Heart right ventricle (tissue), 16 donors: ENCODE measurements around the gene ADGRG2. TPM values are rescaled to one million over a fixed set of nuclear protein-coding genes. Genes with fewer than 3 reads are reported as not detected.
"Not testable (repeated sequence)": the region's sequence is repeated elsewhere in the genome, so short reads cannot be mapped to it uniquely, and the experiment has no call there.

ENCODE experiments used
- ATAC-seq, 8 donors: fragments of 200-7000 bp; cut with Tn5 transposase; one replicate each; pipeline ENCODE4 v1.9.1; 2020; ENCODE audit warnings: mild to moderate bottlenecking in 8 of 8, moderate library complexity in 8 of 8, moderate number of reproducible peaks in 1 of 8
- DNase-seq, 2 donors: peaks; one replicate each; pipeline ENCODE4 v3.0.0-alpha.2; 2020
- H3K27ac ChIP-seq, 10 donors: fragments of 200-600 bp; sonication (generic) in 2 of 10; one replicate each; pipeline versions ENCODE4 v1.5.0 to v1.8.0; 2020 to 2022; ENCODE audit warnings: mild to moderate bottlenecking in 3 of 10
- H3K27me3 ChIP-seq, 7 donors: fragments of 200-600 bp; one replicate each; pipeline ENCODE4 v1.8.0; 2021 to 2022; ENCODE audit warnings: mild to moderate bottlenecking in 2 of 7
- H3K36me3 ChIP-seq, 9 donors: fragments of 200-600 bp; sonication (generic) in 1 of 9; one replicate each; pipeline versions ENCODE4 v1.5.0 to v1.8.0; 2020 to 2022; ENCODE audit warnings: mild to moderate bottlenecking in 2 of 9
- H3K4me1 ChIP-seq, 9 donors: fragments of 200-600 bp; sonication (generic) in 1 of 9; one replicate each; pipeline versions ENCODE4 v1.5.0 to v1.8.0; 2020 to 2022; ENCODE audit warnings: mild to moderate bottlenecking in 4 of 9
- H3K4me3 ChIP-seq, 10 donors: fragments of 200-600 bp; sonication (generic) in 2 of 10; one replicate each; pipeline versions ENCODE4 v1.5.0 to v1.8.0; 2020 to 2022; ENCODE audit warnings: mild to moderate bottlenecking in 7 of 10, moderate library complexity in 2 of 10
- H3K9me3 ChIP-seq, 11 donors: fragments of 200-600 bp in 10 of 11; sonication (generic) in 2 of 11; one replicate each; pipeline versions ENCODE4 v1.5.0 to v1.8.0; 2013 to 2022; ENCODE audit warnings: mild to moderate bottlenecking in 2 of 11, control low read depth in 1 of 11, moderate library complexity in 1 of 11
- WGBS, 2 donors: extraction: QIAGEN DNeasy Blood & Tissue Kit; methylation state at CpG; one replicate each; pipeline ENCODE4 v1.1.7; 2013; ENCODE audit warnings: inconsistent platforms in 1 of 2; 5-methylcytosine and 5-hydroxymethylcytosine counted together
- intact Hi-C, 10 donors: fragments of 100-400 bp; cut with DNase I; formaldehyde crosslinking; loops; one replicate each; pipeline versions ENCODE4 v1.11.1 to v1.14.2; 2022
- polyA plus RNA-seq, 2 donors: library from polyadenylated mRNA; stranded (reverse); fragments of 200-250 nt; gene quantifications; one replicate each; pipeline ENCODE4 v1.2.3, GENCODE V29; 2013
- total RNA-seq, 10 donors: library from RNA; stranded (reverse); fragmentation: NEBNext Ultra II Directional in 3 of 10; extraction: Animal tissue kit (Norgen Biotek cat#: 25700) in 3 of 10; gene quantifications; one replicate each; pipeline versions ENCODE4 v1.2.1 to v1.2.4, GENCODE V29; 2021 to 2023
- TF ChIP-seq, protein P1 (sequence below), 9 donors: fragments of 200-600 bp; sonication (generic) in 2 of 9; IDR thresholded peaks; one replicate each; pipeline versions ENCODE4 v1.5.0 to v1.8.0; 2021 to 2022; ENCODE audit warnings: antibody characterized with exemption in 9 of 9, mild to moderate bottlenecking in 5 of 9, moderate library complexity in 1 of 9
- donor health status: Arrhythmogenic right ventricular cardiomyopathy.
- donor health status: ischemic (EF 13 %, LVEDD 7.1; RV severe dilation, severe dysfunction).
- donor health status: healthy with polysubstance abuse.
- donor health status: DM: no; HTN: yes; CAD: no.
- donor health status: DM: no; HTN: no; CAD: no.
- donor health status: ischemic (EF 25% LVEDD 6.9; RV normal size, moderate dysfunction).
- donor health status: ischemic (EF 25% LVEDD 5.7; RV mildly dilated, moderate dysfunction).
- donor health status: healthy.
- donor health status: DM: yes; HTN: yes; CAD: no.
- donor health status: Ischemic cardiomyopathy.
- donor health status: ischemic (EF 35%, LVEDD 5.7; RV mildly dilated, moderate dysfunction).
- donor health status: nonischemic (EF 11% LVEDD 7.7; RV severe dilation, severe dysfunction).
- donor health status: DM: yes; HTN: yes; CAD: no.
- donor health status: PGD.
- donor health status: ischemic (EF 29% LVEDD 5.4; RV normal size, mild dysfunction).
- donor health status: nonischemic (EF 23%, LVEDD 6.1; RV moderate dilation, normal function).

The ADGRG2 gene
- total and polyA plus RNA-seq, 12 donors = 0.11 to 0.62 (median 0.27) TPM

DNA sequence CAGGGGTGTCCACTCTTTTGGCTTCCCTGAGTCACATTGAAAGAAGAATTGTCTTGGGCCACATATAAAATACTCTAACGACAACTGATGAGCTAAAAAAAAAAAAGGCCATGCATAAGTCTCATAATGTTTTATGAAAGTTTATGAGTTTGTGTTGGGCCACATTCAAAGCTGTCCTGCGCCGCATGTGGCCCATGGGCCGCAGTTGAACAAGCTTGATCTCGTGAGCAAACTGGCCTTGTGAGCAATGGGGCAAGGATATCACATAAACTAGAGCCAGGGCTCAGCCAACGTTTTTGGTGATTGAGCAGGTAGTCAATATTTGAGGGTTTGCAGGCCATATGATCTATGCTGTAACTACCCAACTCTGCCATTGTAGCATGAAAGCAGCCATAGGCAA, 93.7 kb downstream of the ADGRG2 start:
- Histone ChIP-seq H3K4me1 (no peaks in the 10 kb centered on the region), H3K4me3 (no peak overlapping the region), H3K36me3 (no peaks in the 10 kb centered on the region), H3K27me3 (no peaks in the 10 kb centered on the region), H3K9me3 (no peaks in the 10 kb centered on the region), H3K27ac (no peak overlapping the region)
- intact Hi-C loops = no loop called here
- 94 to 95% methylated on average over 6 of the region's 6 CpGs for WGBS, 2 donors
- no peak for DNase-seq
- no peak for ATAC-seq
- TF ChIP-seq, protein P1, sequence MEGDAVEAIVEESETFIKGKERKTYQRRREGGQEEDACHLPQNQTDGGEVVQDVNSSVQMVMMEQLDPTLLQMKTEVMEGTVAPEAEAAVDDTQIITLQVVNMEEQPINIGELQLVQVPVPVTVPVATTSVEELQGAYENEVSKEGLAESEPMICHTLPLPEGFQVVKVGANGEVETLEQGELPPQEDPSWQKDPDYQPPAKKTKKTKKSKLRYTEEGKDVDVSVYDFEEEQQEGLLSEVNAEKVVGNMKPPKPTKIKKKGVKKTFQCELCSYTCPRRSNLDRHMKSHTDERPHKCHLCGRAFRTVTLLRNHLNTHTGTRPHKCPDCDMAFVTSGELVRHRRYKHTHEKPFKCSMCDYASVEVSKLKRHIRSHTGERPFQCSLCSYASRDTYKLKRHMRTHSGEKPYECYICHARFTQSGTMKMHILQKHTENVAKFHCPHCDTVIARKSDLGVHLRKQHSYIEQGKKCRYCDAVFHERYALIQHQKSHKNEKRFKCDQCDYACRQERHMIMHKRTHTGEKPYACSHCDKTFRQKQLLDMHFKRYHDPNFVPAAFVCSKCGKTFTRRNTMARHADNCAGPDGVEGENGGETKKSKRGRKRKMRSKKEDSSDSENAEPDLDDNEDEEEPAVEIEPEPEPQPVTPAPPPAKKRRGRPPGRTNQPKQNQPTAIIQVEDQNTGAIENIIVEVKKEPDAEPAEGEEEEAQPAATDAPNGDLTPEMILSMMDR (IDR thresholded peaks at IDR 0.05) = no peak

DNA sequence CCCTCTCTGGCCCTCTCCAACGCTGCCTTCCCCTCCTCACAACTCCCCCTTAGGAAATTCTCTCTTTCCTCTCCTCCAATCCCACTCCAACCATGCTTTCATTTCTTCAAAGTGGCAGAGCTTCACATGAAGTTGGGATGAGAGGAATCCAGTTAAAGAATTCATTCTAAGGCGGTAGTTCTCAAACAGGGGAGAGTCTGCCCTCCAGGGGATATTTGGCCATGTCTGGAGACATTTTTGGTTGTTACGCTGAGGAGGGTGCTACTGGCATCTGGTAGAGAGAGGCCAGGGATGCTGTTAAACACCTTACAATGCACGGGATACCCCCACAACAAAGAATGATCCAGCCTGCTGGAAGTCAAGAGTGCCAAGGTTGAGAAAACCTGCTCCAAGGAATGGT, 97.9 kb downstream of the ADGRG2 start:
- intact Hi-C loops = no loop called here
- ATAC-seq (no peak), DNase-seq (no peak)
- Histone ChIP-seq H3K4me1 (no peaks in the 10 kb centered on the region), H3K4me3 (no peak overlapping the region), H3K27me3 (no peaks in the 10 kb centered on the region), H3K27ac (no peak overlapping the region), H3K9me3 (no peaks in the 10 kb centered on the region), H3K36me3 (no peaks in the 10 kb centered on the region)
- WGBS, 2 donors = 88 to 93% methylated on average over 4 of the region's 4 CpGs
- TF ChIP-seq, protein P1 (IDR thresholded peaks at IDR 0.05) = no peak

GRCh38 chrX:19019996-19020395, 102.3 kb downstream of the ADGRG2 start:
- DNase-seq (no peak), ATAC-seq (no peak)
- H3K4me1 ChIP-seq = no peaks in the 10 kb centered on the region
- TF ChIP-seq, protein P1 (IDR thresholded peaks at IDR 0.05) = no peak
- no peaks in the 10 kb centered on the region for H3K36me3 ChIP-seq
- no peaks in the 10 kb centered on the region for H3K9me3 ChIP-seq
- H3K27me3 ChIP-seq = no peaks in the 10 kb centered on the region
- WGBS, 2 donors = 90 to 95% methylated on average over 2 of the region's 2 CpGs
- H3K4me3 ChIP-seq = no peak overlapping the region
- H3K27ac ChIP-seq = no peak overlapping the region
- intact Hi-C loops = loop anchor here in 5 of 10 donors (5.0 to 10.0 kb wide), 3 partner anchors 85 to 315 kb away; no protein-coding TSS in a partner anchor

GRCh38 chrX:19017271-19017670, 105.0 kb downstream of the ADGRG2 start:
- DNase-seq = peak in 1 of 2 donors; percentile 7
- H3K9me3 ChIP-seq = no peaks in the 10 kb centered on the region
- intact Hi-C loops = loop anchor here in 5 of 10 donors (5.0 to 10.0 kb wide), 3 partner anchors 82 to 318 kb away; no protein-coding TSS in a partner anchor
- H3K4me1 ChIP-seq = no peaks in the 10 kb centered on the region
- no peaks in the 10 kb centered on the region for H3K36me3 ChIP-seq
- TF ChIP-seq, protein P1 (IDR thresholded peaks at IDR 0.05) = peak in 7 of 9 donors; percentile 36 to 54 (median 46)
- H3K27ac ChIP-seq = no peak overlapping the region
- WGBS, 2 donors = 29 to 42% methylated on average over 3 of the region's 3 CpGs
- no peak for ATAC-seq
- no peaks in the 10 kb centered on the region for H3K27me3 ChIP-seq
- no peak overlapping the region for H3K4me3 ChIP-seq

- not testable (repeated sequence) for H3K36me3 ChIP-seq, H3K4me3 ChIP-seq, ATAC-seq, H3K27ac ChIP-seq, H3K27me3 ChIP-seq, H3K9me3 ChIP-seq, H3K4me1 ChIP-seq, DNase-seq
- intact Hi-C loops = loop anchor here in 5 of 10 donors (5.0 to 10.0 kb wide), 3 partner anchors 82 to 318 kb away; no protein-coding TSS in a partner anchor
- WGBS, 2 donors = 92 to 94% methylated on average over 6 to 7 of the region's 8 CpGs
Measured at GRCh38 chrX:19016614-19017013, 105.7 kb downstream of the ADGRG2 start.
